ENCODE data around the gene ZBTB5. TPM values are rescaled to one million over a fixed set of nuclear protein-coding genes. Genes with fewer than 3 reads are reported as not detected.

ZBTB5 gene
- total RNA-seq (1 to 10 TPM; 9.3 to 9.4 TPM), polyA plus RNA-seq (1 to 10 TPM; 2.4 to 3.6 TPM)

GRCh38 chr9:37465249-37466036 is at the start of gene ZBTB5:
Gene ZBTB5, minus strand, starts transcription at chr9:37465450. Its CDS starts 22,899 bp downstream, at chr9:37442551.
- WGBS: under 1% methylated on average over 52 of the region's 52 CpGs
- Histone ChIP-seq H3K9ac (ENCODE audit: low read depth in 1 of 2, low read length in 2 of 2) (peak within 1 kb of the TSS; percentile 89 to 93), H3K4me3 (ENCODE audit: low read depth in 1 of 3, low read length in 3 of 3) (peak within 1 kb of the TSS; percentile 64 to 97 (median 92)), H3K27ac (ENCODE audit: low read depth in 1 of 2, low read length in 2 of 2) (peak within 1 kb of the TSS; percentile 87 to 97), H3K36me3 (ENCODE audit: control insufficient read depth in 4 of 4, insufficient read depth in 3 of 4, low read depth in 1 of 4, low read length in 3 of 4) (no peaks in the 10 kb centered on the region), H3K9me3 (ENCODE audit: control insufficient read depth in 4 of 4, low read length in 3 of 4) (no peaks in the 10 kb centered on the region), H3K4me1 (ENCODE audit: control insufficient read depth in 4 of 4, insufficient read depth in 4 of 4, low read length in 3 of 4) (peaks cover 14 to 36% (median 23%) of the 10 kb centered on the region in 4 donors), H3K27me3 (ENCODE audit: control insufficient read depth in 4 of 4, insufficient read depth in 4 of 4, low read length in 3 of 4) (no peaks in the 10 kb centered on the region)
- peak; percentile 97 for DNase-seq (ENCODE audit: low spot score)
- TF ChIP-seq YY1 (IDR thresholded peaks at IDR 0.05) (peak; percentile 76), ATF3 (IDR thresholded peaks at IDR 0.05) (peak; percentile 9), JUND (IDR thresholded peaks at IDR 0.05) (peak; percentile 15 to 38), FOXA2 (IDR thresholded peaks at IDR 0.05) (peak; percentile 21), NR2F2 (IDR thresholded peaks at IDR 0.05) (peak; percentile 44), EGR1 (IDR thresholded peaks at IDR 0.05; ENCODE audit: low read depth in 2 of 2) (peak in 1 of 2 donors; percentile 83), TAF1 (conservative IDR thresholded peaks at IDR 0.05) (no peak), FOXA1 (IDR thresholded peaks at IDR 0.05) (peak; percentile 12), GABPA (IDR thresholded peaks at IDR 0.05 in 1 of 2, conservative IDR thresholded peaks at IDR 0.05 in 1 of 2) (peak; percentile 78 to 92), HNF4G (IDR thresholded peaks at IDR 0.05) (peak; percentile 26), RXRA (IDR thresholded peaks at IDR 0.05) (peak; percentile 36 to 42), ZBTB33 (IDR thresholded peaks at IDR 0.05) (peak; percentile 14), SP1 (IDR thresholded peaks at IDR 0.05) (peak; percentile 100), REST (IDR thresholded peaks at IDR 0.05) (peak; percentile 42), CTCF (IDR thresholded peaks at IDR 0.05; ENCODE audit: low read depth, low read length, missing input control) (no peak), RAD21 (IDR thresholded peaks at IDR 0.05) (peak in 1 of 2 donors; percentile 13), MAX (IDR thresholded peaks at IDR 0.05) (peak; percentile 37), HNF4A (conservative IDR thresholded peaks at IDR 0.05) (peak; percentile 10 to 30)

Measured in liver (tissue), 9 donors.